GM12878 (cell line): ENCODE results near the gene CD200R1. TPM values are rescaled to one million over a fixed set of nuclear protein-coding genes. Genes with fewer than 3 reads are reported as not detected.

Experiments used
- ATF2 ChIP-seq: IDR thresholded peaks from 2 replicates; pipeline ENCODE4 v1.6.1; 2012; ENCODE audit warnings: low read length, inconsistent platforms
- BCL11A ChIP-seq: IDR thresholded peaks from 2 replicates; pipeline ENCODE4 v1.6.1; 2011; ENCODE audit warnings: low read depth, low read length
- CEBPB ChIP-seq, 2 experiments: fragments of 150-350 bp in 1 of 2; IDR thresholded peaks; 2 replicates each; pipeline ENCODE4 v1.6.1; 2012 to 2014; ENCODE audit warnings: low read depth in 2 of 2, low read length in 2 of 2, borderline replicate concordance in 1 of 2, inconsistent platforms in 1 of 2
- CREM ChIP-seq: IDR thresholded peaks from 2 replicates; pipeline ENCODE4 v1.6.1; 2014; ENCODE audit warnings: antibody characterized with exemption, low read depth
- CTCF ChIP-seq, 3 experiments: IDR thresholded peaks in 2 of 3; conservative IDR thresholded peaks in 1 of 3; 2 replicates each; pipeline ENCODE4 v1.5.1; 2011; ENCODE audit warnings: low read depth in 3 of 3, low read length in 3 of 3, mild to moderate bottlenecking in 3 of 3, control low read depth in 2 of 3, moderate library complexity in 2 of 3, inconsistent platforms in 1 of 3, mixed read lengths in 1 of 3; ENCODE audit not compliant: control insufficient read depth in 2 of 3, insufficient read depth in 1 of 3; ENCODE audit errors: extremely low read depth in 1 of 3
- CUX1 ChIP-seq: IDR thresholded peaks from 2 replicates; pipeline ENCODE4 v1.6.1; 2012; ENCODE audit warnings: improper control_type of control experiment, low read depth, low read length; ENCODE audit not compliant: insufficient replicate concordance
- E2F4 ChIP-seq: IDR thresholded peaks from 2 replicates; pipeline ENCODE4 v1.6.1; 2012; ENCODE audit warnings: low read depth, low read length, improper control_type of control experiment
- EZH2 ChIP-seq: IDR thresholded peaks from 2 replicates; pipeline ENCODE4 v1.6.1; 2012; ENCODE audit warnings: low read depth, mild to moderate bottlenecking, control low read depth, inconsistent platforms, low read length, borderline replicate concordance; ENCODE audit not compliant: control insufficient read depth
- JUNB ChIP-seq: IDR thresholded peaks from 2 replicates; pipeline ENCODE4 v1.6.1; 2016; ENCODE audit warnings: antibody characterized with exemption, mild to moderate bottlenecking
- KAT2A ChIP-seq: conservative IDR thresholded peaks from 2 replicates; pipeline ENCODE4 v1.6.1; 2011; ENCODE audit warnings: low read depth, low read length; ENCODE audit not compliant: control insufficient read depth
- MTA2 ChIP-seq: fragments of 450-650 bp; IDR thresholded peaks from 2 replicates; pipeline ENCODE4 v1.6.1; 2016; ENCODE audit warnings: low read depth, mild to moderate bottlenecking, moderate library complexity
- MTA3 ChIP-seq: IDR thresholded peaks from 2 replicates; pipeline ENCODE4 v1.6.1; 2012; ENCODE audit warnings: low read length, inconsistent platforms, borderline replicate concordance
- MYC ChIP-seq: IDR thresholded peaks from 2 replicates; pipeline ENCODE4 v1.6.1; 2011; ENCODE audit warnings: mild to moderate bottlenecking, low read length, moderate library complexity, inconsistent platforms; ENCODE audit not compliant: insufficient read depth, insufficient replicate concordance, insufficient read length, severe bottlenecking
- NR2C2 ChIP-seq: IDR thresholded peaks from 2 replicates; pipeline ENCODE4 v1.6.1; 2011; ENCODE audit warnings: borderline replicate concordance, low read depth; ENCODE audit not compliant: control insufficient read depth, insufficient read length
- PKNOX1 ChIP-seq: fragments of 450-650 bp; IDR thresholded peaks from 2 replicates; pipeline ENCODE4 v1.6.1; 2016; ENCODE audit warnings: mild to moderate bottlenecking
- RBBP5 ChIP-seq: fragments of 200-600 bp; sonication (generic); conservative IDR thresholded peaks from 2 replicates; pipeline ENCODE4 v1.6.1; 2016
- RUNX3 ChIP-seq: IDR thresholded peaks from 2 replicates; pipeline ENCODE4 v1.6.1; 2012; ENCODE audit warnings: low read length, inconsistent platforms
- SMARCA5 ChIP-seq: fragments of 450-650 bp; IDR thresholded peaks from 2 replicates; pipeline ENCODE4 v1.6.1; 2017; ENCODE audit warnings: mild to moderate bottlenecking
- STAT1 ChIP-seq: fragments of 450-650 bp; conservative IDR thresholded peaks from 2 replicates; pipeline ENCODE4 v1.6.1; 2014; ENCODE audit warnings: antibody characterized with exemption, mild to moderate bottlenecking
- ZNF622 ChIP-seq: fragments of 450-650 bp; IDR thresholded peaks from 2 replicates; pipeline ENCODE4 v1.6.1; 2017; ENCODE audit warnings: mild to moderate bottlenecking, inconsistent platforms
- ZZZ3 ChIP-seq: IDR thresholded peaks from 2 replicates; pipeline ENCODE4 v1.6.1; 2011; ENCODE audit warnings: low read depth; ENCODE audit not compliant: control insufficient read depth, insufficient read length
- polyA plus RNA-seq, 11 experiments: library from polyadenylated mRNA; depleted of rRNA in 4 of 11; unstranded in 6 of 11; stranded (reverse) in 5 of 11; fragments of >200 nt; fragmentation: Nextera tagmentation in 4 of 11; fragmentation: Illumina TruSeq in 1 of 11; extraction: Ambion mirVana in 4 of 11; extraction: Trizol in 1 of 11; gene quantifications; 1 replicate in 1 of 11; 2 replicates in 10 of 11; pipeline versions ENCODE4 v1.2.1 to v1.2.3, GENCODE V29; 2011 to 2016; ENCODE audit warnings: inconsistent platforms in 2 of 11, missing spikeins in 2 of 11, low read depth in 1 of 11
- total RNA-seq, 4 experiments: library from RNA; depleted of rRNA in 3 of 4; stranded (reverse); fragments of >200 nt in 3 of 4; fragmentation: Illumina TruSeq in 1 of 4; extraction: Trizol in 1 of 4; gene quantifications; 2 replicates each; pipeline versions ENCODE4 v1.2.1 to v1.2.3, GENCODE V29; 2013 to 2021

Gene CD200R1
- total and polyA plus RNA-seq, 10 of the 15 experiments (the other 5 are each of a cell fraction or from before 2014, with no cell fraction given), result 0.15 to 1.1 (median 0.88) TPM

GRCh38 chr3:112925560-112925959 lies 49.3 kb downstream of the CD200R1 start (continued):
- 0 out of 4 replicates have a peak, but pooled peaks of 1 of the 2 experiments have one; percentile 44 for TF ChIP-seq CEBPB (IDR thresholded peaks at IDR 0.05; ENCODE audit: borderline replicate concordance in 1 of 2, low read depth in 2 of 2, low read length in 2 of 2)
- TF ChIP-seq SMARCA5, result no peak
- no peak for TF ChIP-seq CTCF (IDR thresholded peaks at IDR 0.05 in 2 of 3, conservative IDR thresholded peaks at IDR 0.05 in 1 of 3; ENCODE audit: control insufficient read depth in 2 of 3, extremely low read depth in 1 of 3, insufficient read depth in 1 of 3, low read depth in 3 of 3, low read length in 3 of 3)
- TF ChIP-seq JUNB, result peak; percentile 67
- TF ChIP-seq RBBP5, result no peak
- TF ChIP-seq CREM, result peak; percentile 25; the same call in 1 of the 2 replicates
- peak; percentile 19; the same call in 1 of the 2 replicates for TF ChIP-seq MTA2
- no peak for TF ChIP-seq STAT1
- no peak for TF ChIP-seq BCL11A
- no peak for TF ChIP-seq NR2C2
- no peak for TF ChIP-seq PKNOX1
- no peak for TF ChIP-seq ZNF622
- TF ChIP-seq MTA3, result peak; percentile 67; the same call in 1 of the 2 replicates
- no peak for TF ChIP-seq CUX1
- no peak for TF ChIP-seq EZH2
- no peak for TF ChIP-seq E2F4
- no peak for TF ChIP-seq ZZZ3
- TF ChIP-seq ATF2, result peak; percentile 75
- no peak for TF ChIP-seq MYC
- TF ChIP-seq RUNX3, result peak; percentile 85
- no peak for TF ChIP-seq KAT2A
